HG03280 (cell line): ENCODE data around the gene STAC.

Source experiments
- ATAC-seq: cut with Tn5 transposase; IDR thresholded peaks from one replicate; pipeline ENCODE4 v1.9.1; 2021; ENCODE audit warnings: mild to moderate bottlenecking, moderate library complexity; ENCODE audit not compliant: unreplicated experiment

STAC gene

GRCh38 chr3:36380221-36381031 is at the start of gene STAC:
Gene STAC, plus strand, starts transcription at chr3:36380504. Its CDS starts 140 bp downstream, at chr3:36380644.
- no peak for ATAC-seq

GRCh38 chr3:36332139-36332538 is 48.2 kb upstream of the STAC start:
- no peak for ATAC-seq

GRCh38 chr3:36362216-36362615 is 18.1 kb upstream of the STAC start:
- no peak for ATAC-seq

GRCh38 chr3:36362973-36363372 is 17.3 kb upstream of the STAC start:
- no peak for ATAC-seq

DNA sequence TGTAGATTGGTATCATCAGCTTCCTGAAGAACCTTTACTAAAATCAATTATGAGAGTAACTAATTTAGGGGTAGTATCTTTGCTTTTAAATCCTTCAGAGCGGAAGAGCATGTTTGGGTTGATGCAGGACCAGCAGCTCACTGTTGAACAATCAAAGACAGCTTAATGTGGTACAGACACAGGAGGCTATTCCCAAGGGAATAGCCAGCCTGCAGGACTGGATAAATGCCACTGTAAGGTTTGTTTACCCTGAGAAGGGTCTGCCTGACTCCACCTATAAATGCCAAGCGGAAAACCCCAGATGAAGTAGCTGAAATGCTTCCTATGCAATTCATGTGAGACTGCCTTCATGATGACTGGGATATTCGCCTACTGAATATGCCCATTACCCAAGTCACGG is 16.0 kb upstream of the STAC start:
- ATAC-seq, result no peak

DNA sequence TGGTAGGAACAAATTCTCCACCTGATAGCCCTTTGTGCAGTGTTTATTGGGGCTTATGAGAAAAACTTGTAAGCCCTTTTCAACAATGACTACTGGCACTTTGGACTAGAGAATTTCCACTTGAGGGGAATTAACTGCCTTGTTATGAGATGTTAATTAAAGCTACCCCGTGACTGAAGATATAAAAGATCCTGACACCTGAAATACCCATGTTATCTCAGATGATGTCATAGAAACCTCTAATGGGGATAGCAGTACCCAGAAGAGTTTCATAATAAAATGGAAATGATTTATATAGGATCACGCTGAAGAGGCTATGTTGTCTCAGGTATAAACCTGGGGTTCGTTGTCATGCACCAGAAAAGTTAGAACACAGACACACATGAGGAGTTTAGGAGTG is 14.5 kb upstream of the STAC start:
- no peak for ATAC-seq

GRCh38 chr3:36366308-36366707 is 14.0 kb upstream of the STAC start:
- no peak for ATAC-seq

GRCh38 chr3:36367912-36368573 is 12.3 kb upstream of the STAC start:
- ATAC-seq, result no peak

DNA sequence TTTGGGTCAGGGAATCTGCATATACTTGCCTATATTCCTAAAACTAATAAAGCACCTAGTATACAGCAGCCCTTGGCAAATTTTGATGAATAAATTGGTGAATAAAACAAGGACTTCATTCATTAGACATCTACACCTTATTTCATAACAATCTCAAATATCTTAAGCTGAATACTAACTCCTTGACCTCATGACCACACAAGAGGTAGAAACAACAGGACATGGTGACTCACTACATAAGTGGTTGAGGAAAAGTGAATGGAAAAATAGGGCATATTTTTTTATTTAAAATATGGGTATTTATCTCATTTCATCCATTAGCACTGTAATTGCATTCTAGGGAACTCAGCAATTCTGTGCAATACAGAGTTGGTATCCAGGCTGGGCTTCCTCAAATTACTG is 7.8 kb upstream of the STAC start:
- ATAC-seq, result no peak

DNA sequence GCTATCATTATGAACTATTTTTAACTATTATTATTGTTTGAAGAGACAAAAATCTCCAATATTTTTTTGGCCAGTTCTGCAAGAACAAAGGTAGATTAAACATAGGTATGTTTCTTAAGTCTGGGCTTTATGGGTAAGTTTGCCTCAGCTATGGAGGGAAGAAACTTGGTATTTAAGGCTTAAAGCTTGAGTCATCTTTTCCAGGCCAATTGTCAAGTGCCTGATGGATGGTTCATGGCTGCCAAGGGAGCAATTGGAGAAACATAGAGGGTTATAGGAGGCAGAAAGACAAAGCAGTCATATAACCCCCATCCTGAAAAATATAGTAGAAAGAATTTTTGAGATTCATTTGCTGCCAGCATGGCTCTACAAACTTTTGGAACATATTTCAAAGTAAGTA is 7.2 kb upstream of the STAC start:
- no peak for ATAC-seq

GRCh38 chr3:36373666-36374065 is 6.6 kb upstream of the STAC start:
- no peak for ATAC-seq

GRCh38 chr3:36379872-36380220 is 458 bp upstream of the STAC start:
- ATAC-seq, result no peak

DNA sequence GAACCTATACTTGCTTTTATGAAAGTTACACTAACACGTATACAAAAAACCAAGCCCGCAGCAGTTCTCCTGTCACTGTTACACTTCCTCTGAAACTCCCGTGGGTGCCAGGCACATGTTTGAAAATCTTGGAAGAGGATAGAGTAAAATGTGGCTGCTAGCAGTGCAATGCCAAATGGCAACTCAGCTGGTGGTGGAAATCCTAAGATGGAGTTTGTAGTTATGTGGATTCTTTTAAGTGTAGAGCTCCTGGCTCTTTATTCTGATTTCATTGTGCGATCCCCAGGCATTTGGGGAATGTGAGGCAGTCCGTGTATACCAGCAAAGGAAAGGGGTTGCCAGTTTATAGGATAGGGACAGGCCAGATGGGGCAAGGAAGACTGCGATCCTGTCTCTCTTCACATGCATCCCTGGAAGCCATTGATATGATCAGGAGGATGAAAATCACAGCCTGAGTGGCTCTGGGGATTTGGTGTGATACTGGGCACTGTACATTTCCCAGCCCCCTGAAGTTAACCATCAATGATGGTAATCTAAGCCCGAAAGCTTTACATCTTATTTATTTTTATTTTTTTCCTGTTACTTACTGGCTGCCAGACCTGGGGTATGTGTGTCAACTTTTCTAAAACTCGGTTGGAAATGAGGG is 1.1 kb downstream of the STAC start:
- no peak for ATAC-seq

- ATAC-seq, result no peak
Observed at GRCh38 chr3:36393563-36393962, 13.3 kb downstream of the STAC start.

GRCh38 chr3:36394176-36394575 is 13.9 kb downstream of the STAC start:
- ATAC-seq, result no peak

DNA sequence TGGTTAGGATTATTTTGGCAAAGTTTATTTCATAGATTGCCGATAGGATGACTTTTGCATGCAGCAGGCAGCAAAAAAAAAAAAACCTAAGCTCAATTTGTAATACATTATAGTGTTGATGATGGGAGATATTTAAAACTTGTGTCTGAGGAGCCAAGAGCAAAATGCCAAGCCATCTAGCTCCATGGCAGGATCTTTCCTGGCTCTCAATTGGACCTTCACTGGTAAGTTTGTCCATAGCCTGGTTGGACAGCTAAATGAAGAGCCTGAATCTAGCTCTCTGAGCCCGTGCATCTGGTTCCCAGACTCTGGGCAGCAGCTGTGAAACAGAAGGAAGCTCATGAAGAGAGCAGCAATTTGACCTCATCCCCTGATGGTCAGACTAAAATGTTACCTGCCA is 17.5 kb downstream of the STAC start:
- no peak for ATAC-seq

- no peak for ATAC-seq
Observed at GRCh38 chr3:36399933-36400332, 19.6 kb downstream of the STAC start.

GRCh38 chr3:36401056-36401455 is 20.8 kb downstream of the STAC start:
- ATAC-seq, result no peak

DNA sequence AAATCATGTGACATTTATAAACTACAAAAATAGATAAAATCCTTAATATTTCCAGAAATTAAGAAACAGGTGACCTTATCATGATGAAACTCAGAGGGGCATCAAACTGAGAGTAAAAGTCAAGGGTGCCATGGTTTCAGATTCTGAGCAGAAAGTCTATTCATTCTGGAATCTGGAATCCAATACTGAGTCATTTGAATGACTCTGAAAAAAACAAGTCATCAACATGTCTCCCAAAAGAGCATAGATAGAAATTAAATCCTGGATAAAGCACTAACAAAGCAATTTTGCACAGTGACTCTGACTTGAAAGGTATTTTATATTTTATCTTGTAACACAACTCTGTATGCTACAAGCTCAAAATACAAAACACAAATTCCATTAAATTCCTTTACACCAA is 23.4 kb downstream of the STAC start:
- ATAC-seq, result no peak

DNA sequence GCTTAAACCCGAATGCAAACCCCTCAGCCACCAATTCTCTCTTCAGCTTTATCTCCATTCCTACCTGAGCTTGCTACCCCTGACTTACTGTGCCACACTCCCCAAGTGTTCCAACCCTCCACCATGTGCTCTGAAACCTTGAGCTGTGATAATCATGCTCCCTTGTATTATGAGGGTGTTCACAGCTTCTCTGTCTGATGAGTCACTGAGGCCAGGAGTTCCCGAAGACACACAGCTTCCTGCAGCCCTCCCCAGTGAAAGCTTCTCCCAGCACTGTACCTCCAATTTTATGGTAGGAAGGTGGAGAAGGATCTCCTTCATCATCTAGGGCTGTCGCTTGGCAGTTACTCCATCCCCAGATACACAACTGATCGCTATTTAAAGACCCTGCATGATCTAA is 24.9 kb downstream of the STAC start:
- no peak for ATAC-seq

DNA sequence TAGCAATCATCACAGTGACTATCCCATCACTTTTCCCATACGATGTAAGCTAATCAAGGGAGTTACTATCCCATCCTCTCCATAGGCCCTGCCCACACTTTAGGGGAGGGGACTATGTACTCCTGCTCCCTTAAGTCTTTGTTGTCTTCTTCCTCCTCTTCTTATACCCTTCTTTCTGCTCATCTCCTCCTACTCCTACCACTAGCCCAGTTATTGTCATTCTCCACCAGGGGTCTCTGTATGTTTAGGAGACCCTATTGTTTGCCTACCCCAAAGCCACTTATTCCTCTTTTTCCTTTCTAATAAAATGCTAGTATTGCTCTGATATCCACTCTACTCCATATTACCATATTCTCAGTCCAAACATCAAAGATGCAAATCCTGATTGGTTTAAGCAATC is 27.8 kb downstream of the STAC start:
- no peak for ATAC-seq

DNA sequence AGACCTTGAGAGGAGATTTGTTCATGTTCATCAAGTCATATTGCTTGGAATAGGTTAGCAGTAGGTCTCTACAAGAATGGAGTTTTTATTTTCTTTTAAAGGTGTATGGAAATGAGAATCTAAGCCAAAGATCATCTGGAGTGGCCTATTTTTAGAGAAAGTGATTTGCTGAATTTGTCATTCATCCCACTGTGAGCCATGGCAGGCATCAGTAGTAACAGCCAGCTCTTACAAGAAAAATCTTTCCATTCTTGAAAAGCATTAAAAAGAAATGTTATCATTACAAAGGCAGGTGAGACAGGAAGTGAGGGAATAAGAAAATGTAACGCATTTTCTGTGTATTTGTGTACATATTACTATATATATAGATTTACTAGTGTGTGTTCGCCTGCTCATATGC is 29.6 kb downstream of the STAC start:
- ATAC-seq, result no peak
